ENCODE results near the gene ACSL3. TPM values are rescaled to one million over a fixed set of nuclear protein-coding genes. Genes with fewer than 3 reads are reported as not detected.

ACSL3 gene
- 35.9 and 46.0 TPM in 2 replicates for total RNA-seq
- 33.2 TPM for total RNA-seq (2013)
- polyA plus RNA-seq, result 6.7 and 14.8 TPM in 2 replicates
- polyA minus RNA-seq, result 19.4 and 25.0 TPM in 2 replicates

DNA sequence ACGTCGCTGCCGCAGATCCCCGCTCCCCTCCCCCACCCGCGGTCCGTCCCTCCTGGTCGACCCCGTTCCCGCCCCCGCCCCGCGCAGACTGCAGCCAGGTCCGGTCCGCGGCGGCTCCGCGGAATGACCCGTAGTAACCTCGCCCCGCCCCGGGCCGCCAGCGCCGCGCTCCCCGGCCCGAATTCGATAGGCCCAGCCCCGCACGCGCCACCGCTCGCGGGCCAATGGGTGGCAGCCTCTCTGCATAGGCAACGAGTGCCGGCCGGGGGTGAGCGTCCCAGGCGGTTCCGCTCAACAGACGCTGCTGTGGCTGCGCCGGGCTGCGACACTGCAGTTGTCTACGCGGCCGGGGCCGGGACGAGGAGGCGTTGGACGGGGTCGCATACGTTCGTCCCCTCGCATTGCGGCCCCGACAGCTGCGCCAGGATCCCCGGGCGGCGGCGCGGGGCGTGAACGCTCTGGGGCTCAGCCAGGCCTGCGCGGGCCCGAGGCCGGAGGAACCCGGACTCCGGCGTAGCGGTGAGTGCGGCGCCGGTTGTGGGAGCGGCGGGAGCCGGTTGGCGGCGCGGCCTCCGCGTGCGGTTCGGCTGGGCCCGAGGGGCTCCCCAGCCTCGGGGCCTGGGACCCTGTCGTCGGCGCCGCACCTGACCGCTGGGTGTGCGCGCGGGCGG lies at the start of gene ACSL3:
TSS of gene ACSL3 (plus strand) at position 297 of the 671 bp plus-strand sequence. CDS start 47,737 bp downstream, outside the sequence.
- Histone ChIP-seq H3K4me1 (ENCODE audit: control insufficient read depth in 2 of 2, insufficient read depth in 2 of 2, low read length in 2 of 2) (peaks cover 20 to 23% of the 10 kb centered on the region in 2 donors), H4K20me1 (ENCODE audit: control insufficient read depth, insufficient read depth, low read length, poor library complexity, severe bottlenecking) (peaks cover 36% of the 10 kb centered on the region), H3K79me2 (ENCODE audit: control insufficient read depth, insufficient read depth, low read length) (peaks cover 50% of the 10 kb centered on the region), H3K27ac (ENCODE audit: low read length in 2 of 2) (peak within 1 kb of the TSS; percentile 56 to 89), H3K27me3 (replicated peaks in 1 of 4; ENCODE audit: control extremely low read depth in 1 of 4, control insufficient read depth in 3 of 4, insufficient read depth in 4 of 4, low read length in 3 of 4) (no peaks in the 10 kb centered on the region), H3K9me3 (ENCODE audit: control extremely low read depth in 1 of 3, control insufficient read depth in 2 of 3, insufficient read depth in 1 of 3, low read length in 2 of 3) (no peaks in the 10 kb centered on the region), H2AFZ (ENCODE audit: insufficient read depth, low read depth, low read length, poor library complexity, severe bottlenecking) (peak within 1 kb of the TSS; percentile 73), H3K4me2 (replicated peaks; ENCODE audit: low read depth, low read length, poor library complexity, severe bottlenecking) (peak within 1 kb of the TSS; percentile 94), H3K4me3 (ENCODE audit: control extremely low read depth in 1 of 5, extremely low read depth in 1 of 5, insufficient read depth in 1 of 5, low read depth in 2 of 5, low read length in 4 of 5) (peak within 1 kb of the TSS; percentile 61 to 93 (median 69)), H3K36me3 (replicated peaks in 1 of 2; ENCODE audit: control extremely low read depth in 1 of 2, control insufficient read depth in 1 of 2, extremely low read depth in 1 of 2, insufficient read depth in 2 of 2, low read length in 1 of 2) (no peaks in the 10 kb centered on the region), H3K9ac (ENCODE audit: low read length) (peak within 1 kb of the TSS; percentile 83)
- Mint-ChIP-seq H3K4me1 (peaks cover 14% of the 10 kb centered on the region), H3K27me3 (no peaks in the 10 kb centered on the region), H3K9me3 (ENCODE audit: insufficient read depth) (no peaks in the 10 kb centered on the region), H3K4me3 (peak within 1 kb of the TSS; percentile 82), H3K27ac (peak within 1 kb of the TSS; percentile 88)
- under 1% methylated on average over 90 of the region's 99 CpGs for WGBS (ENCODE audit: insufficient coverage)
- intact Hi-C loops (cut with micrococcal nuclease), result loop anchor here (1.0 to 2.0 kb wide), 3 partner anchors 51 to 205 kb away; partner anchors contain the start of gene FARSB
- POLR2A ChIA-PET, result interaction anchor here (0.6 to 0.7 kb wide), 2 partner anchors 10 to 1342 kb away, joined by 3 to 5 read pairs; no protein-coding TSS in a partner anchor
- CTCF ChIA-PET, result interaction anchor here (1.5 kb wide), 1 partner anchor 52 kb away, joined by 5 read pairs; no protein-coding TSS in a partner anchor
- no peak for TF ChIP-seq EZH2 (IDR thresholded peaks at IDR 0.05; ENCODE audit: borderline replicate concordance, insufficient read depth, low read depth, low read length, poor library complexity, severe bottlenecking)
- TF ChIP-seq, protein P1, sequence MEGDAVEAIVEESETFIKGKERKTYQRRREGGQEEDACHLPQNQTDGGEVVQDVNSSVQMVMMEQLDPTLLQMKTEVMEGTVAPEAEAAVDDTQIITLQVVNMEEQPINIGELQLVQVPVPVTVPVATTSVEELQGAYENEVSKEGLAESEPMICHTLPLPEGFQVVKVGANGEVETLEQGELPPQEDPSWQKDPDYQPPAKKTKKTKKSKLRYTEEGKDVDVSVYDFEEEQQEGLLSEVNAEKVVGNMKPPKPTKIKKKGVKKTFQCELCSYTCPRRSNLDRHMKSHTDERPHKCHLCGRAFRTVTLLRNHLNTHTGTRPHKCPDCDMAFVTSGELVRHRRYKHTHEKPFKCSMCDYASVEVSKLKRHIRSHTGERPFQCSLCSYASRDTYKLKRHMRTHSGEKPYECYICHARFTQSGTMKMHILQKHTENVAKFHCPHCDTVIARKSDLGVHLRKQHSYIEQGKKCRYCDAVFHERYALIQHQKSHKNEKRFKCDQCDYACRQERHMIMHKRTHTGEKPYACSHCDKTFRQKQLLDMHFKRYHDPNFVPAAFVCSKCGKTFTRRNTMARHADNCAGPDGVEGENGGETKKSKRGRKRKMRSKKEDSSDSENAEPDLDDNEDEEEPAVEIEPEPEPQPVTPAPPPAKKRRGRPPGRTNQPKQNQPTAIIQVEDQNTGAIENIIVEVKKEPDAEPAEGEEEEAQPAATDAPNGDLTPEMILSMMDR (IDR thresholded peaks at IDR 0.05), result peak; percentile 8
- DNase-seq (peak; percentile 93), ATAC-seq (ENCODE audit: low read depth) (peak; percentile 97)

DNA sequence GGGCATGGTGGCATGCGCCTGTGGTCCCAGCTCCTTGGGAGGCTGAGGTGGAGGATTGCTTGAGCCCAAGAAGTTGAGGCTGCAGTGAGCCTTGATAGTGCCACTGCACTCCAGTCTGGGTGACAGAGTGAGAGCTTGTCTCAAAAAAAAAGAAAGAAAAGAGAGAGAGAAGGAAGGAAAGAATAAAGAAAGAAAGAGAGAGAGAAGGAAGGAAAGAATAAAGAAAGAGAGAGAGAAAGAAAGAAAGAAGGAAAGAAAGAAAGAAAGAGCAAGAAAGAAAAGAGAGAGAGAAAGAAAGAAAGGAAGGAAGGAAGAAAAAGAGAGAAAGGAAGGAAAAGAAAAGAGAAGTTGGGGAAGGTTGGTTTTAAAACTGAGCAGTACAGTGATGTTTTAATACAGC lies 49.0 kb upstream of the ACSL3 start:
- no peak overlapping the region for H2AFZ ChIP-seq (ENCODE audit: insufficient read depth, low read depth, low read length, poor library complexity, severe bottlenecking)
- no peak overlapping the region for H3K4me2 ChIP-seq (replicated peaks; ENCODE audit: low read depth, low read length, poor library complexity, severe bottlenecking)
- no peaks in the 10 kb centered on the region for H3K36me3 ChIP-seq (replicated peaks in 1 of 2; ENCODE audit: control extremely low read depth in 1 of 2, control insufficient read depth in 1 of 2, extremely low read depth in 1 of 2, insufficient read depth in 2 of 2, low read length in 1 of 2)
- peaks cover 4% of the 10 kb centered on the region for H3K27me3 Mint-ChIP-seq
- H3K9me3 ChIP-seq (ENCODE audit: control extremely low read depth in 1 of 3, control insufficient read depth in 2 of 3, insufficient read depth in 1 of 3, low read length in 2 of 3), result peaks cover 0 to 5% (median 0%) of the 10 kb centered on the region in 3 donors
- no peak overlapping the region for H3K4me3 ChIP-seq (ENCODE audit: control extremely low read depth in 1 of 5, extremely low read depth in 1 of 5, insufficient read depth in 1 of 5, low read depth in 2 of 5, low read length in 4 of 5)
- H3K4me1 ChIP-seq (ENCODE audit: control insufficient read depth in 2 of 2, insufficient read depth in 2 of 2, low read length in 2 of 2), result no peaks in the 10 kb centered on the region
- TF ChIP-seq, protein P1 (IDR thresholded peaks at IDR 0.05), result no peak
- no peak for TF ChIP-seq EZH2 (IDR thresholded peaks at IDR 0.05; ENCODE audit: borderline replicate concordance, insufficient read depth, low read depth, low read length, poor library complexity, severe bottlenecking)
- ChIA-PET POLR2A (no interaction called here), CTCF (interaction anchor here (0.6 kb wide), 1 partner anchor 15 kb away, joined by 3 read pairs; no protein-coding TSS in a partner anchor)
- WGBS (ENCODE audit: insufficient coverage), result 100% methylated on average over 1 of the region's 1 CpG
- no peaks in the 10 kb centered on the region for H3K79me2 ChIP-seq (ENCODE audit: control insufficient read depth, insufficient read depth, low read length)
- H3K27me3 ChIP-seq (replicated peaks in 1 of 4; ENCODE audit: control extremely low read depth in 1 of 4, control insufficient read depth in 3 of 4, insufficient read depth in 4 of 4, low read length in 3 of 4), result peaks cover 0 to 3% (median 0%) of the 10 kb centered on the region in 4 experiments
- no peaks in the 10 kb centered on the region for H4K20me1 ChIP-seq (ENCODE audit: control insufficient read depth, insufficient read depth, low read length, poor library complexity, severe bottlenecking)
- DNase-seq, result no peak
- no peak overlapping the region for H3K9ac ChIP-seq (ENCODE audit: low read length)
- peaks cover 5% of the 10 kb centered on the region for H3K4me1 Mint-ChIP-seq
- H3K27ac ChIP-seq (ENCODE audit: low read length in 2 of 2), result no peak overlapping the region
- H3K27ac Mint-ChIP-seq, result no peak overlapping the region
- no peaks in the 10 kb centered on the region for H3K9me3 Mint-ChIP-seq (ENCODE audit: insufficient read depth)
- intact Hi-C loops (cut with micrococcal nuclease), result no loop called here
- H3K4me3 Mint-ChIP-seq, result no peak overlapping the region
- ATAC-seq (ENCODE audit: low read depth), result no peak
